IMR-90 (cell line): ENCODE data around the gene HMX1. TPM values are rescaled to one million over a fixed set of nuclear protein-coding genes. Genes with fewer than 3 reads are reported as not detected.

Experiments used
- ATAC-seq: fragments of 200-7000 bp; cut with Tn5 transposase; 2 replicates; pipeline ENCODE4 v1.9.1; 2020; ENCODE audit warnings: low read depth, mild to moderate bottlenecking, moderate library complexity
- BruUV-seq: library from RNA; stranded (reverse); fragments of 400-500 nt; replicated peaks from 2 replicates; lab custom pipeline; 2021; lab: Mats Ljungman, UMichigan
- CTCF ChIA-PET: fragments of 300-600 bp; formaldehyde crosslinking; extraction: SDS; loops from one replicate; lab custom pipeline; 2021; ENCODE audit warnings: antibody characterized with exemption; lab: Yijun Ruan, JAX
- POLR2A ChIA-PET: fragments of 300-600 bp; sonication (Branson Sonifier 250); formaldehyde crosslinking; loops from one replicate; lab custom pipeline; 2022; ENCODE audit warnings: antibody characterized with exemption; ENCODE audit not compliant: unreplicated experiment; lab: Charles Lee
- DNase-seq: peaks from one replicate; pipeline ENCODE4 v3.0.0; 2013
- H2AFZ ChIP-seq: replicated peaks from 2 replicates; pipeline ENCODE3; 2013; ENCODE audit warnings: low read length, mild to moderate bottlenecking; ENCODE audit not compliant: poor library complexity
- H2AK5ac ChIP-seq: 2 replicates; pipeline ENCODE4 v1.6.1; 2013; ENCODE audit warnings: low read depth, low read length, inconsistent platforms
- H2AK9ac ChIP-seq: replicated peaks from 2 replicates; pipeline ENCODE3; 2013; ENCODE audit warnings: mild to moderate bottlenecking, low read depth, low read length, moderate library complexity; ENCODE audit not compliant: poor library complexity
- H2BK120ac ChIP-seq: 2 replicates; pipeline ENCODE4 v1.6.1; 2013; ENCODE audit warnings: low read depth, low read length, inconsistent platforms
- H2BK15ac ChIP-seq: 3 replicates; pipeline ENCODE4 v1.6.1; 2013; ENCODE audit warnings: low read depth, low read length, inconsistent platforms
- H2BK20ac ChIP-seq: 2 replicates; pipeline ENCODE4 v1.6.1; 2013; ENCODE audit warnings: low read depth, mild to moderate bottlenecking, inconsistent platforms, low read length, moderate library complexity
- H2BK5ac ChIP-seq: 2 replicates; pipeline ENCODE4 v1.6.1; 2013; ENCODE audit warnings: mild to moderate bottlenecking, low read depth, low read length, inconsistent platforms; ENCODE audit not compliant: poor library complexity, severe bottlenecking
- H3K14ac ChIP-seq: replicated peaks from 2 replicates; pipeline ENCODE4 v1.6.1; 2013; ENCODE audit warnings: low read depth, low read length, inconsistent platforms
- H3K18ac ChIP-seq: 2 replicates; pipeline ENCODE4 v1.6.1; 2013; ENCODE audit warnings: low read depth, low read length, control low read depth
- H3K23ac ChIP-seq: 2 replicates; pipeline ENCODE4 v1.6.1; 2013; ENCODE audit warnings: low read depth, low read length, inconsistent platforms
- H3K27ac ChIP-seq: 2 replicates; pipeline ENCODE4 v1.5.1; 2013; ENCODE audit warnings: mild to moderate bottlenecking, control low read depth, low read length; ENCODE audit not compliant: insufficient read depth
- H3K27me3 ChIP-seq: 2 replicates; pipeline ENCODE4 v1.6.1; 2013; ENCODE audit warnings: low read length; ENCODE audit not compliant: control insufficient read depth, insufficient read depth
- H3K36me3 ChIP-seq: 2 replicates; pipeline ENCODE4 v1.6.1; 2013; ENCODE audit warnings: low read length, mixed read lengths; ENCODE audit not compliant: control insufficient read depth, insufficient read depth
- H3K4ac ChIP-seq: 2 replicates; pipeline ENCODE4 v1.6.1; 2013; ENCODE audit warnings: low read depth, low read length, inconsistent platforms
- H3K4me1 ChIP-seq: 2 replicates; pipeline ENCODE4 v1.6.1; 2013; ENCODE audit warnings: low read length, mixed read lengths; ENCODE audit not compliant: control insufficient read depth, insufficient read depth
- H3K4me2 ChIP-seq: 2 replicates; pipeline ENCODE4 v1.6.1; 2013; ENCODE audit warnings: low read depth, mild to moderate bottlenecking, control low read depth, low read length, moderate library complexity
- H3K4me3 ChIP-seq: 2 replicates; pipeline ENCODE4 v1.5.1; 2013; ENCODE audit warnings: low read depth, mild to moderate bottlenecking, control low read depth, low read length, moderate library complexity; ENCODE audit not compliant: insufficient read depth
- H3K56ac ChIP-seq: 2 replicates; pipeline ENCODE4 v1.6.1; 2013; ENCODE audit warnings: low read length, inconsistent platforms; ENCODE audit not compliant: insufficient read depth; ENCODE audit errors: extremely low read depth
- H3K79me1 ChIP-seq, 2 experiments: 2 replicates each; pipeline ENCODE4 v1.6.1; 2013; ENCODE audit warnings: low read length in 2 of 2, inconsistent platforms in 1 of 2, low read depth in 1 of 2
- H3K9ac ChIP-seq: 2 replicates; pipeline ENCODE4 v1.6.1; 2013; ENCODE audit warnings: low read depth, low read length, control low read depth
- H3K9me1 ChIP-seq: 2 replicates; pipeline ENCODE4 v1.6.1; 2013; ENCODE audit warnings: low read length, inconsistent platforms; ENCODE audit not compliant: insufficient read depth
- H3K9me3 ChIP-seq: 2 replicates; pipeline ENCODE4 v1.6.1; 2013; ENCODE audit warnings: low read length; ENCODE audit not compliant: control insufficient read depth, insufficient read depth
- H4K20me1 ChIP-seq: 2 replicates; pipeline ENCODE4 v1.6.1; 2013; ENCODE audit warnings: low read length, inconsistent platforms; ENCODE audit not compliant: insufficient read depth
- H4K5ac ChIP-seq: 2 replicates; pipeline ENCODE4 v1.6.1; 2013; ENCODE audit warnings: mild to moderate bottlenecking, low read depth, low read length, control low read depth
- H4K8ac ChIP-seq, 2 experiments: 2 replicates each; pipeline ENCODE4 v1.6.1; 2013; ENCODE audit warnings: low read depth in 2 of 2, low read length in 2 of 2, control low read depth in 1 of 2, inconsistent platforms in 1 of 2
- H4K91ac ChIP-seq: 2 replicates; pipeline ENCODE4 v1.6.1; 2013; ENCODE audit warnings: low read depth, low read length, inconsistent platforms; ENCODE audit not compliant: insufficient read depth
- CHD1 ChIP-seq: IDR thresholded peaks from 2 replicates; pipeline ENCODE4 v1.6.1; 2012; ENCODE audit warnings: low read depth, low read length, improper control_type of control experiment
- NFE2L2 ChIP-seq: fragments of 150-350 bp; IDR thresholded peaks from 2 replicates; pipeline ENCODE4 v1.6.1; 2016; ENCODE audit warnings: low read depth, mild to moderate bottlenecking, low read length
- WGBS, 2 experiments: methylation state at CpG; one replicate each; pipeline versions ENCODE4 v1.1.5 to v1.1.7; 2013; ENCODE audit warnings: missing lambda C conversion rate in 2 of 2; ENCODE audit not compliant: insufficient read length in 1 of 2; ENCODE audit errors: extremely low coverage in 2 of 2; 5-methylcytosine and 5-hydroxymethylcytosine counted together
- dilution Hi-C: fragments of 300-500 bp; cut with HindIII; formaldehyde crosslinking; loops from one replicate; pipeline ENCODE4 v1.14.3; 2018; ENCODE audit warnings: low sequenced_read_pairs; ENCODE audit not compliant: unreplicated experiment
- in situ Hi-C: fragments of 300-500 bp; cut with MboI; formaldehyde crosslinking; loops from 3 replicates; pipeline ENCODE4 v1.14.3; 2019; ENCODE audit warnings: low sequenced_read_pairs, inconsistent platforms, mixed read lengths
- intact Hi-C: fragments of 100-400 bp; cut with micrococcal nuclease; formaldehyde crosslinking; loops from 2 replicates; pipeline ENCODE4 v1.10.0; 2022
- polyA plus RNA-seq, 3 experiments: library from polyadenylated mRNA; depleted of rRNA; stranded (reverse); fragments of >200 nt; gene quantifications; 2 replicates each; pipeline ENCODE4 v1.2.3, GENCODE V29; 2012; ENCODE audit warnings: low replicate concordance in 1 of 3
- total RNA-seq: library from RNA; depleted of rRNA; stranded (reverse); fragments of >200 nt; gene quantifications from 2 replicates; pipeline ENCODE4 v1.2.3, GENCODE V29; 2012

The HMX1 gene
- total and polyA plus RNA-seq, 2 of the 4 experiments (the other 2 are of a cell fraction): not detected

DNA sequence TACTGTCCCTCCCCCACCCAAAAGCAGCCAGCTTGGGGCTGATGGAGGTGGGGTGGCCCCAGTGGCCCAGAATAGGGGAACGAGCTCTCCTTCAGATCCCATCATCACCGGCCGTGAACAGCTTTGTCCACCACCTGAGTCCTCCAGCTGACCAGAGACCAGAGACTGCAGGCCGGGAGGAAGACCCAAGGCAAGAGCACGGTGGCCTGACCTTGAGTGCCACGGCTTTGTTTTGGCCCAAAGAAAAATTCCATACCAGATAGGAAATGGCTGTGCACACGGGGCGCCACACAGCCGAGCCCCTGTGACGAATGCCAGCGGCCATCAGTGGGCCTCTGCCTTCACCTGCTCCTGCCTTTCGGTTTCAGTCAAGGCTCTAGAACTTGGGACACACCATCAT lies 5.2 kb downstream of the HMX1 start:
- Histone ChIP-seq H4K91ac (no peak overlapping the region), H3K79me1 (no peaks in the 10 kb centered on the region), H2BK15ac (no peak overlapping the region), H3K14ac (no peak overlapping the region), H3K9me1 (no peaks in the 10 kb centered on the region), H2AFZ (no peak overlapping the region), H3K27me3 (peaks cover 86% of the 10 kb centered on the region), H3K9me3 (no peaks in the 10 kb centered on the region), H3K9ac (no peak overlapping the region), H4K5ac (no peak overlapping the region), H3K36me3 (no peaks in the 10 kb centered on the region), H2BK5ac (no peak overlapping the region), H2BK120ac (no peak overlapping the region), H3K18ac (no peak overlapping the region), H4K8ac (no peak overlapping the region), H3K56ac (no peak overlapping the region), H3K4me1 (no peaks in the 10 kb centered on the region), H4K20me1 (no peaks in the 10 kb centered on the region), H2BK20ac (no peak overlapping the region), H2AK9ac (no peak overlapping the region), H3K4me2 (no peak overlapping the region), H3K27ac (no peak overlapping the region), H3K23ac (no peak overlapping the region), H3K4me3 (no peak overlapping the region), H3K4ac (no peak overlapping the region), H2AK5ac (no peak overlapping the region)
- in situ Hi-C loops (no loop called here), dilution Hi-C loops (no loop called here), intact Hi-C loops (no loop called here)
- ChIA-PET POLR2A (no interaction called here), CTCF (no interaction called here)
- no TSS peak for BruUV-seq
- no CpG with 5 or more reads among the region's 12 CpGs for WGBS, 2 experiments
- DNase-seq (no peak), ATAC-seq (no peak)
- TF ChIP-seq CHD1 (no peak), NFE2L2 (no peak)
